Amniotic epithelial cell (primary cell): ENCODE measurements around the gene RRM2.

Experiments
- DNase-seq: peaks from one replicate; pipeline ENCODE4 v3.0.0-alpha.2; 2010; ENCODE audit warnings: low read depth

Gene RRM2

DNA sequence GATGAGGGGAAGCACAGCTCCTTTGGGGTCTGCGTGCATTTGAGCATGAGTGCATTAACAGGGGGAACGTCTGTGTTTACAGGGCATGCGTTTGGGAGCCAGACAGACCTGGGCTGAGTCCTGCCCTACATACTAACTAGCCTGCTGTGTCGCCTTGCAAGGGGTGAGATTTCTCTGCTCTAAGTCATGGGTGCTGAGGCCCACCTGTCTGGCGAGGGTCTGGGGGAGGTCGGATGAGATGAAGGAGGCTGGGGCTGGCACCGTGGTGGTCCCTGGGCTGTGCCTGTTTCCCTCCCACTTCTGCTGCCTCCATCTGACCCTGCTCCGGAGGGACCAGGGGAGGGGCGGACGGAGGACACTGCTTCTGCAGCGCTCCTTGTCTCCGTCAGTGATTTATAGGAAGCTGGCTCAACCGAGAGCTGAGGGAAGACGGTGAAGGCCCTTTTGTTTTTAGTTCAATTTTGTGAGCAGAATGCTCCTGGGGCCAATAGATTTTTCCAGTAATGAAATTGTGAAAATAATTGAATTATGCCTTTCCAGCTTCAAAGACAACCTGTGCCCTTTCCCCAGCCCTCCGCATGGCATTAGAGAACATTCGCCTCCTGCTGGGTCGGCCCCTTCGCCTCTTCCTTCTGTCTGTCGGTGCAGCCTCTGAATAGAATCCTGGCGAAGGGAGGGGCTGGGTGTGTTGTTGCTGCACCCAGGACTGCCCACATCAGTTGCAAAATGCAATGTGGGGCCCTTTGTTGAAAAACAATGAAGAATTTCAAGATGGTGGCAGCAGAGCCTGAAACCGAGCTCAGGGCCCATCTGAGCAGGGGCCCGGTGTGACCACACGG is 49.7 kb downstream of the RRM2 start:
- DNase-seq = no peak

DNA sequence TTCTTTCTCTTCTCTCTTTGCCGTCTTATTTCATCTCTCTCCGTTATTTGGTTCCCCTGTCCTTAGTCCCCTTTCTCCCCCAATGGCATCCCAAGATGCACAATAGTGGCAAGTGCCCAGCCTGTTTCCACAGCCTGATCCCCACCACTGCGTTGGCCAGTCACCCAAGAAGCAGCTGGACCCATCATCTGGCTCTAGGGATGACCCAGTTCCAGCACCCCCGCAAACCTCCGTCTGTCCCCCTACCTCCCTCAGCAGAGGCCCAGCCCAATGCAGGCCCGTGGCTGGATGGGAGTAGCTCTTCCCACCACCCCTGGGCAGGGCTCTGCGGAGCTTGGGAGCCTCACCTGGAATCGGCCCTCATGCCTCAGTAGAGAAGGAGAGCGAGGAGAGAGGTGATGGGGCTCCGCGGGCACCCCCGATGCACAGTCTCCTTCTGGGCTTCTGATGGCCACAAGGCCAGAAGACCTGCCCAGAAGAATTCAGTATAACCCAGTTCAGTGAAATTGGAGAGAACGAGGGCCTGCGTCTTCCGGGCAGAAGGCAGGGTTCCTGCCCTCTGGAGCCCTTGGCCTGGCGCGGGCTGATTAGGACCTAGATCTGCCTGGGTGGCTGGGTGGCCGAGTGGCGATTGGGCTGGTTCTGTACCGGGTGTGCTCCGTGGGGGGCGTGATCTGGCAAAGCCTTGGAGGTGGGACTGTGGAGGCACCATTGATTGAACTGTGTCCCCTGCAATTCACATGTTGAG is 50.9 kb downstream of the RRM2 start:
- no peak for DNase-seq

DNA sequence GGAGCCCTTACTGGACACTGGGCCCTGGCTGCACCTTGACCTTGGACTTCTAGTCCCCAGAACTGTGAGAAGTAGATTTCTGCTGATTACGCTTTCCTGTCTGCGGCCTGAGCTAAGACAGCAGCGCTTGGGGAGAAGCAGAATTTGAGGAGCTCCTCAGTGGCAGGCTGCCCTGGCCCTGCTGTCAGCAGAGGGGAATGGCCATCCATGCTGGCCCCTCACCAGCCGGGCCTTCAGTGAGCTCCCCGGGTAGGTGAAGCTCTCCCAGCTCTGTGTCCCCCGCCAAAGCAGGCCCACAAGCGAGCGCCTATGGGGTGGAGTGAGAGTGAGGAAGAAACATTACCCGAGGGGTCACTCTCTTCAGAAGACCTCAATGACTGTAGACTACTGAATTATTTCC is 51.6 kb downstream of the RRM2 start:
- no peak for DNase-seq

DNA sequence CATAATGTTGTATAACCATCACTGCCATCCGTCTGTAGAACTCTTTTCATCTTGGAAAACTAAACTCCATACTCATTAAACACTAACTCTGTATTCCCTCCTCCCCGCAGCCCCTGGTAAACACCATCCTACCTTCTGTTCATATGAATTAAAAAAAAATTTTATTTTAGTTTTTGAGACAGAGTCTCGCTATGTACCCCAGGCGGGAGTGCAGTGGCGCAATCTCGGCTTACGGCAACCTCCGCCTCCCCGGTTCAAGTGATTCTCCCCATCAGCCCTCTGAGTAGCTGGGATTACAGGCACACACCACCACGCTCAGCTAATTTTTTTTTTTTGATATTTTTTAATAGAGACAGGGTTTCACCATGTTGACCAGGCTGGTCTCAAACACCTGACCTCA is 52.9 kb downstream of the RRM2 start:
- no peak for DNase-seq

DNA sequence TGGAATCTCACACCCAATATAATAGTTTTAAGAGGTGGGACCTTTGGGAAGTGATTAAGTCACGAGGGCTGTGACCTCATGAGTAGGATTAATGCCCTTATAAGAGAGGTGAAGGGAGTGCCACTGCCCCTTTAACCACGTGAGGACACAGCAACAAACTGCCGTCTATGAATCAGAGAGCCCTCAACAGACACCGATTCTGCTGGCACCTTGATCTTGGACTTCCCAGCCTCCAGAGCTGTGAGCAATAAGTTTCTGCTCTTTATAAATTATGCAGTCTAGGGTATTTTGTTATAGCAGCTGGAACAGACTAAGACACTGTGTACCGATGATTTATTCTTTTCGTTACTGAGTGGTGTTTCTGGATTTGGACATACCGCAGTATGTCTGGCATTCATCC is 56.2 kb downstream of the RRM2 start:
- DNase-seq = no peak

DNA sequence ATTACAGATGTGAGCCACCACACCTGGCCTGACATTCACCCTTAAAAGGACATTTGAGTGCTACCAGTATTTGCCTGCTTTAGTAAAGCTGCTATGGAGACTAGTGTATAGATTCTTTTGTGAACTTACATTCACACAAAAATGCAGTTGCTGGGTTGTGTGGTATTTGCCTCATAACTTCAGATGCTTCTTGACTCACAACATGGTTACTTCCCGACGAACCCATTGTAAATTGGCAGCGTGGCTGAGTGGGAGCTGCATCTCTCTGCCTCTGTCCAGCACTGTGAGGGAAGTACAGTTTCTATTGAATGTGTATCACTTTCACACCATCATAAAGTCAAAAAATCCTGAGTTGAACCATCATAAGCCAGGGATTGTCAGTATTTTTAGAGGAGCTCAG is 56.9 kb downstream of the RRM2 start:
- DNase-seq = no peak

DNA sequence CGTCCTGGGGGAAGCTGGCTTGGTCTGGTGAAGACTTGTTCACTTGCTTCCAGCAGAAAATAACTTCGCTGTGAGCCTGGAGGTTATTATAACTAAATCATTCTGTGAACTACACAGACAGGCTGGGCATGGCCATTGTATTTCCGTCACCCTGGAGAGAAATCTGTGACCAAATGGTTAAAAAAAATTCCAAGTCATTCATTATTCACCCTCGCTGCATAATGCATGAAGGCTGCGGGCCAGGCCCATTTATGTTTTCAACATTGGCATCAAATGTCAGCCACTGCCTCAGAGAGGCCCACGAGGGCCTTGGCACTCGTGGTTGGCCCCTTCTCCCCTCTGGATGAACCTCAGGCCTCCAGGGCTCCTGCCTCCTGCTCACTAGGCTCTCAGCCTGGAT is 57.7 kb downstream of the RRM2 start:
- DNase-seq = no peak
